GM12892 (cell line): Measurements from ENCODE around the gene ABR.

Experiments
- POLR2A ChIP-seq: IDR thresholded peaks from 2 replicates; pipeline ENCODE4 v1.6.1; 2011; ENCODE audit warnings: low read depth, low read length, control low read depth
- POLR2AphosphoS5 ChIP-seq: IDR thresholded peaks from 2 replicates; pipeline ENCODE4 v1.6.1; 2011; ENCODE audit warnings: low read depth, low read length, control low read depth
- TAF1 ChIP-seq: IDR thresholded peaks from 2 replicates; pipeline ENCODE4 v1.6.1; 2011; ENCODE audit warnings: low read depth, mild to moderate bottlenecking, control low read depth, low read length, borderline replicate concordance

GRCh38 chr17:1171953-1172352, 7.8 kb downstream of the ABR start:
- TF ChIP-seq POLR2AphosphoS5 (no peak), POLR2A (no peak), TAF1 (no peak)
